K562 (cell line): Measurements from ENCODE around the gene AAR2. TPM values are rescaled to one million over a fixed set of nuclear protein-coding genes. Genes with fewer than 3 reads are reported as not detected.

Experiments used
- JUND ChIP-seq, 2 experiments: IDR thresholded peaks; 2 replicates in 1 of 2; 3 replicates in 1 of 2; pipeline ENCODE4 v1.6.1; 2011; ENCODE audit warnings: borderline replicate concordance in 2 of 2, low read depth in 2 of 2, low read length in 2 of 2, improper control_type of control experiment in 1 of 2, missing biosample characterization in 1 of 2, missing genetic modification characterization in 1 of 2, missing genetic modification reagents in 1 of 2
- POLR2AphosphoS2 ChIP-seq: IDR thresholded peaks from 2 replicates; pipeline ENCODE4 v1.6.1; 2012; ENCODE audit warnings: low read length, improper control_type of control experiment
- RBM34 ChIP-seq: fragments of 200-400 bp; formaldehyde crosslinking; IDR thresholded peaks from 2 replicates; pipeline ENCODE4 v1.6.1; 2018; ENCODE audit warnings: low read length, borderline replicate concordance; ENCODE audit not compliant: insufficient read depth
- ZNF23 ChIP-seq: fragments of 250-450 bp; sonication (Bioruptor Pico); IDR thresholded peaks from 2 replicates; pipeline ENCODE4 v1.4.0; 2020; ENCODE audit warnings: mild to moderate bottlenecking
- polyA plus RNA-seq, 8 experiments: library from polyadenylated mRNA; depleted of rRNA in 4 of 8; stranded (reverse) in 5 of 8; unstranded in 3 of 8; fragments of >200 nt; fragmentation: Nextera tagmentation in 2 of 8; fragmentation: Illumina TruSeq in 1 of 8; extraction: Ambion mirVana in 2 of 8; extraction: Trizol in 1 of 8; gene quantifications; 2 replicates each; pipeline versions ENCODE4 v1.2.1 to v1.2.3, GENCODE V29; 2011 to 2014; ENCODE audit warnings: inconsistent platforms in 1 of 8, missing spikeins in 1 of 8
- total RNA-seq, 7 experiments: library from RNA; depleted of rRNA in 6 of 7; stranded (reverse); fragments of >200 nt in 6 of 7; fragmentation: Illumina TruSeq in 2 of 7; extraction: Trizol in 2 of 7; gene quantifications; 2 replicates each; pipeline versions ENCODE4 v1.2.1 to v1.2.3, GENCODE V29; 2011 to 2021; ENCODE audit warnings: low replicate concordance in 1 of 7
- TF ChIP-seq, protein P1 (sequence below): fragments of 250-450 bp; sonication (Bioruptor Pico); IDR thresholded peaks from 2 replicates; pipeline ENCODE4 v1.9.0; 2021; ENCODE audit warnings: mild to moderate bottlenecking, inconsistent platforms
- TF ChIP-seq, protein P2 (sequence below): fragments of 450-650 bp; IDR thresholded peaks from 2 replicates; pipeline ENCODE4 v1.6.1; 2016; ENCODE audit warnings: low read depth
- TF ChIP-seq, protein P3 (sequence below): fragments of 450-650 bp; formaldehyde crosslinking; IDR thresholded peaks from 2 replicates; pipeline ENCODE4 v1.4.0; 2020; ENCODE audit warnings: mild to moderate bottlenecking, moderate library complexity

Gene AAR2
- total and polyA plus RNA-seq, 9 of the 15 experiments (the other 6 are each of a cell fraction or from before 2014, with no cell fraction given): 6.5 to 36.2 (median 24.7) TPM

DNA sequence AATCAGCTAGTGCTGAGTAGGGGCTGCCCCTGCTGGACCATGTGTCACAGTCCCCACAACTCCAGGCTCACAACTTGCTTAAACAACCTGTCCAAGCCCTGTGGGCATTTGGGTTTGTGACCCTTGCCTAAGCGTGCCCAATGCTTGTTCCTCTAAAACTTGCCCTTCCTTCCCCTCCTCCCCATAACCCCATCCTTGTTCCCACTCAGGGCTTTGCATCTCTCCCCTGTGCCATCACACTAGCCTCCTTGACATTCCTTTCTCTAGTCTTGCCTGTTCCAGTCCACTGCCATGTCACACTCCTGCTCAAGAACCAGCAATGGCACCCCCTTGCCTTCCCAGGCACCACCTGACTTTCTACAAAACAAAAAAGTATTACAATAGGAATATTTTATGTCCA lies 67.6 kb downstream of the AAR2 start (continued):
- TF ChIP-seq, protein P1, sequence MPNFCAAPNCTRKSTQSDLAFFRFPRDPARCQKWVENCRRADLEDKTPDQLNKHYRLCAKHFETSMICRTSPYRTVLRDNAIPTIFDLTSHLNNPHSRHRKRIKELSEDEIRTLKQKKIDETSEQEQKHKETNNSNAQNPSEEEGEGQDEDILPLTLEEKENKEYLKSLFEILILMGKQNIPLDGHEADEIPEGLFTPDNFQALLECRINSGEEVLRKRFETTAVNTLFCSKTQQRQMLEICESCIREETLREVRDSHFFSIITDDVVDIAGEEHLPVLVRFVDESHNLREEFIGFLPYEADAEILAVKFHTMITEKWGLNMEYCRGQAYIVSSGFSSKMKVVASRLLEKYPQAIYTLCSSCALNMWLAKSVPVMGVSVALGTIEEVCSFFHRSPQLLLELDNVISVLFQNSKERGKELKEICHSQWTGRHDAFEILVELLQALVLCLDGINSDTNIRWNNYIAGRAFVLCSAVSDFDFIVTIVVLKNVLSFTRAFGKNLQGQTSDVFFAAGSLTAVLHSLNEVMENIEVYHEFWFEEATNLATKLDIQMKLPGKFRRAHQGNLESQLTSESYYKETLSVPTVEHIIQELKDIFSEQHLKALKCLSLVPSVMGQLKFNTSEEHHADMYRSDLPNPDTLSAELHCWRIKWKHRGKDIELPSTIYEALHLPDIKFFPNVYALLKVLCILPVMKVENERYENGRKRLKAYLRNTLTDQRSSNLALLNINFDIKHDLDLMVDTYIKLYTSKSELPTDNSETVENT: no peak
- TF ChIP-seq POLR2AphosphoS2: no peak
- TF ChIP-seq, protein P2, sequence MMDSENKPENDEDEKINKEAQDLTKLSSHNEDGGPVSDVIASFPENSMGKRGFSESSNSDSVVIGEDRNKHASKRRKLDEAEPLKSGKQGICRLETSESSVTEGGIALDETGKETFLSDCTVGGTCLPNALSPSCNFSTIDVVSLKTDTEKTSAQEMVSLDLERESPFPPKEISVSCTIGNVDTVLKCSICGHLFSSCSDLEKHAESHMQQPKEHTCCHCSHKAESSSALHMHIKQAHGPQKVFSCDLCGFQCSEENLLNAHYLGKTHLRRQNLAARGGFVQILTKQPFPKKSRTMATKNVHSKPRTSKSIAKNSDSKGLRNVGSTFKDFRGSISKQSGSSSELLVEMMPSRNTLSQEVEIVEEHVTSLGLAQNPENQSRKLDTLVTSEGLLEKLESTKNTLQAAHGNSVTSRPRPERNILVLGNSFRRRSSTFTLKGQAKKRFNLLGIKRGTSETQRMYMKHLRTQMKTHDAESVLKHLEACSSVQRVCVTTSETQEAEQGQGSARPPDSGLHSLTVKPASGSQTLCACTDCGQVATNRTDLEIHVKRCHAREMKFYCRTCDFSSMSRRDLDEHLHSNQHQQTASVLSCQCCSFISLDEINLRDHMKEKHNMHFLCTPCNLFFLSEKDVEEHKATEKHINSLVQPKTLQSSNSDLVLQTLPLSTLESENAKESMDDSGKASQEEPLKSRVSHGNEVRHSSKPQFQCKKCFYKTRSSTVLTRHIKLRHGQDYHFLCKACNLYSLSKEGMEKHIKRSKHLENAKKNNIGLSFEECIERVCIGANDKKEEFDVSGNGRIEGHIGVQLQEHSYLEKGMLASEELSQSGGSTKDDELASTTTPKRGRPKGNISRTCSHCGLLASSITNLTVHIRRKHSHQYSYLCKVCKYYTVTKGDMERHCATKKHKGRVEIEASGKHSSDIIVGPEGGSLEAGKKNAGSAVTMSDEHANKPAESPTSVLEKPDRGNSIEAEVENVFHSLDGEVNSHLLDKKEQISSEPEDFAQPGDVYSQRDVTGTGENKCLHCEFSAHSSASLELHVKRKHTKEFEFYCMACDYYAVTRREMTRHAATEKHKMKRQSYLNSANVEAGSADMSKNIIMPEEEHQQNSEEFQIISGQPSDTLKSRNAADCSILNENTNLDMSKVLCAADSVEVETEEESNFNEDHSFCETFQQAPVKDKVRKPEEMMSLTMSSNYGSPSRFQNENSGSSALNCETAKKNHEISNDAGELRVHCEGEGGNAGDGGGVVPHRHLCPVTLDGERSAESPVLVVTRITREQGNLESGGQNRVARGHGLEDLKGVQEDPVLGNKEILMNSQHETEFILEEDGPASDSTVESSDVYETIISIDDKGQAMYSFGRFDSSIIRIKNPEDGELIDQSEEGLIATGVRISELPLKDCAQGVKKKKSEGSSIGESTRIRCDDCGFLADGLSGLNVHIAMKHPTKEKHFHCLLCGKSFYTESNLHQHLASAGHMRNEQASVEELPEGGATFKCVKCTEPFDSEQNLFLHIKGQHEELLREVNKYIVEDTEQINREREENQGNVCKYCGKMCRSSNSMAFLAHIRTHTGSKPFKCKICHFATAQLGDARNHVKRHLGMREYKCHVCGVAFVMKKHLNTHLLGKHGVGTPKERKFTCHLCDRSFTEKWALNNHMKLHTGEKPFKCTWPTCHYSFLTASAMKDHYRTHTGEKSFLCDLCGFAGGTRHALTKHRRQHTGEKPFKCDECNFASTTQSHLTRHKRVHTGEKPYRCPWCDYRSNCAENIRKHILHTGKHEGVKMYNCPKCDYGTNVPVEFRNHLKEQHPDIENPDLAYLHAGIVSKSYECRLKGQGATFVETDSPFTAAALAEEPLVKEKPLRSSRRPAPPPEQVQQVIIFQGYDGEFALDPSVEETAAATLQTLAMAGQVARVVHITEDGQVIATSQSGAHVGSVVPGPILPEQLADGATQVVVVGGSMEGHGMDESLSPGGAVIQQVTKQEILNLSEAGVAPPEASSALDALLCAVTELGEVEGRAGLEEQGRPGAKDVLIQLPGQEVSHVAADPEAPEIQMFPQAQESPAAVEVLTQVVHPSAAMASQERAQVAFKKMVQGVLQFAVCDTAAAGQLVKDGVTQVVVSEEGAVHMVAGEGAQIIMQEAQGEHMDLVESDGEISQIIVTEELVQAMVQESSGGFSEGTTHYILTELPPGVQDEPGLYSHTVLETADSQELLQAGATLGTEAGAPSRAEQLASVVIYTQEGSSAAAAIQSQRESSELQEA: no peak
- TF ChIP-seq JUND (IDR thresholded peaks at IDR 0.05; ENCODE audit: borderline replicate concordance, low read depth, low read length): no peak
- no peak for TF ChIP-seq JUND (tag; IDR thresholded peaks at IDR 0.05; ENCODE audit: borderline replicate concordance, low read depth, low read length)
- TF ChIP-seq ZNF23 (CRISPR knock-in tag): no peak
- TF ChIP-seq RBM34: no peak
- TF ChIP-seq, protein P3, sequence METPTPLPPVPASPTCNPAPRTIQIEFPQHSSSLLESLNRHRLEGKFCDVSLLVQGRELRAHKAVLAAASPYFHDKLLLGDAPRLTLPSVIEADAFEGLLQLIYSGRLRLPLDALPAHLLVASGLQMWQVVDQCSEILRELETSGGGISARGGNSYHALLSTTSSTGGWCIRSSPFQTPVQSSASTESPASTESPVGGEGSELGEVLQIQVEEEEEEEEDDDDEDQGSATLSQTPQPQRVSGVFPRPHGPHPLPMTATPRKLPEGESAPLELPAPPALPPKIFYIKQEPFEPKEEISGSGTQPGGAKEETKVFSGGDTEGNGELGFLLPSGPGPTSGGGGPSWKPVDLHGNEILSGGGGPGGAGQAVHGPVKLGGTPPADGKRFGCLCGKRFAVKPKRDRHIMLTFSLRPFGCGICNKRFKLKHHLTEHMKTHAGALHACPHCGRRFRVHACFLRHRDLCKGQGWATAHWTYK: no peak
- TF ChIP-seq, all 486 proteins: peak for 0
